Upper lobe of right lung (tissue), 1 donor: ENCODE measurements around the gene GYS2. TPM values are rescaled to one million over a fixed set of nuclear protein-coding genes. Genes with fewer than 3 reads are reported as not detected.

Experiments used
- ATAC-seq: fragments of 200-7000 bp; cut with Tn5 transposase; one replicate; pipeline ENCODE4 v1.9.1; 2020; ENCODE audit warnings: mild to moderate bottlenecking, moderate library complexity
- DNase-seq: peaks from one replicate; pipeline ENCODE4 v3.0.0-alpha.2; 2020
- H3K27ac ChIP-seq: fragments of 200-600 bp; one replicate; pipeline ENCODE4 v1.8.0; 2022
- H3K27me3 ChIP-seq: fragments of 200-600 bp; one replicate; pipeline ENCODE4 v1.8.0; 2022; ENCODE audit warnings: mild to moderate bottlenecking
- H3K36me3 ChIP-seq: fragments of 200-600 bp; one replicate; pipeline ENCODE4 v1.8.0; 2022
- H3K4me1 ChIP-seq: fragments of 200-600 bp; one replicate; pipeline ENCODE4 v1.8.0; 2022
- H3K4me3 ChIP-seq: fragments of 200-600 bp; one replicate; pipeline ENCODE4 v1.8.0; 2022; ENCODE audit warnings: mild to moderate bottlenecking
- H3K9me3 ChIP-seq: fragments of 200-600 bp; one replicate; pipeline ENCODE4 v1.8.0; 2022
- CTCF ChIP-seq: fragments of 200-600 bp; IDR thresholded peaks from one replicate; pipeline ENCODE4 v1.8.0; 2022; ENCODE audit warnings: antibody characterized with exemption
- intact Hi-C: fragments of 100-400 bp; cut with DNase I; formaldehyde crosslinking; loops from one replicate; pipeline ENCODE4 v1.11.0; 2022
- total RNA-seq: library from RNA; stranded (reverse); fragmentation: NEBNext Ultra II Directional; extraction: Animal tissue kit (Norgen Biotek cat#: 25700); gene quantifications from one replicate; pipeline ENCODE4 v1.2.1, GENCODE V29; 2021
- donor health status: DM: no; HTN: yes; CAD: no; lungs with severe emphysema.

GYS2 gene
- total RNA-seq, 1 donor from 2014 or later, result not detected

- Histone ChIP-seq H3K27ac (no peak overlapping the region), H3K36me3 (peaks cover 47% of the 10 kb centered on the region), H3K4me3 (no peak overlapping the region), H3K27me3 (no peaks in the 10 kb centered on the region), H3K4me1 (no peaks in the 10 kb centered on the region), H3K9me3 (no peaks in the 10 kb centered on the region)
- no peak for TF ChIP-seq CTCF
- ATAC-seq, result no peak
- intact Hi-C loops, result no loop called here
- no peak for DNase-seq
Measured at GRCh38 chr12:21634245-21634644, 29.6 kb upstream of the GYS2 start.

- no peak for TF ChIP-seq CTCF
- intact Hi-C loops, result no loop called here
Measured at GRCh38 chr12:21631367-21631766, 26.7 kb upstream of the GYS2 start.

GRCh38 chr12:21627924-21628323 is 23.3 kb upstream of the GYS2 start:
- TF ChIP-seq CTCF, result no peak
- no peak for ATAC-seq
- DNase-seq, result no peak
- H3K27me3 ChIP-seq, result no peaks in the 10 kb centered on the region
- H3K4me3 ChIP-seq, result no peak overlapping the region
- intact Hi-C loops, result no loop called here
- no peak overlapping the region for H3K27ac ChIP-seq
- no peaks in the 10 kb centered on the region for H3K4me1 ChIP-seq
- H3K9me3 ChIP-seq, result no peaks in the 10 kb centered on the region
- no peaks in the 10 kb centered on the region for H3K36me3 ChIP-seq

More at GRCh38 chr12:21631367-21631766, 26.7 kb upstream of the GYS2 start:
- Histone ChIP-seq H3K27me3 (no peaks in the 10 kb centered on the region), H3K4me1 (no peaks in the 10 kb centered on the region), H3K4me3 (no peak overlapping the region), H3K27ac (no peak overlapping the region), H3K9me3 (no peaks in the 10 kb centered on the region), H3K36me3 (peaks cover 23% of the 10 kb centered on the region)
- DNase-seq (no peak), ATAC-seq (no peak)

GRCh38 chr12:21618566-21618965 is 13.9 kb upstream of the GYS2 start:
- no peak for TF ChIP-seq CTCF
- no peaks in the 10 kb centered on the region for H3K36me3 ChIP-seq
- no peaks in the 10 kb centered on the region for H3K9me3 ChIP-seq
- H3K27me3 ChIP-seq, result no peaks in the 10 kb centered on the region
- H3K27ac ChIP-seq, result no peak overlapping the region
- no peak overlapping the region for H3K4me3 ChIP-seq
- ATAC-seq, result no peak
- no peak for DNase-seq
- peaks cover 12% of the 10 kb centered on the region for H3K4me1 ChIP-seq
- intact Hi-C loops, result no loop called here

GRCh38 chr12:21617030-21617429 is 12.4 kb upstream of the GYS2 start:
- Histone ChIP-seq H3K9me3 (no peaks in the 10 kb centered on the region), H3K4me1 (peaks cover 12% of the 10 kb centered on the region), H3K36me3 (no peaks in the 10 kb centered on the region), H3K27me3 (no peaks in the 10 kb centered on the region), H3K4me3 (no peak overlapping the region), H3K27ac (no peak overlapping the region)
- no peak for DNase-seq
- ATAC-seq, result no peak
- intact Hi-C loops, result no loop called here
- TF ChIP-seq CTCF, result no peak

- Histone ChIP-seq H3K27me3 (no peaks in the 10 kb centered on the region), H3K36me3 (no peaks in the 10 kb centered on the region), H3K27ac (no peak overlapping the region), H3K4me3 (no peak overlapping the region), H3K4me1 (peaks cover 12% of the 10 kb centered on the region), H3K9me3 (no peaks in the 10 kb centered on the region)
- intact Hi-C loops, result no loop called here
- ATAC-seq (peak; percentile 62), DNase-seq (no peak)
- TF ChIP-seq CTCF, result no peak
Measured at GRCh38 chr12:21615431-21615830, 10.8 kb upstream of the GYS2 start.
